Large intestine (tissue), 12 donors: Measurements from ENCODE around the gene TRIM50. TPM values are rescaled to one million over a fixed set of nuclear protein-coding genes. Genes with fewer than 3 reads are reported as not detected.
"Not testable (repeated sequence)": the region's sequence is repeated elsewhere in the genome, so short reads cannot be mapped to it uniquely, and the experiment has no call there.

Source experiments
- DNase-seq, 2 donors: peaks; one replicate each; pipeline versions ENCODE4 v3.0.0 to v3.0.0-alpha.2; 2013
- H3K27ac ChIP-seq: one replicate; pipeline ENCODE4 v1.5.1; 2013; ENCODE audit warnings: low read length
- H3K27me3 ChIP-seq: 2 replicates; pipeline ENCODE4 v1.6.1; 2013; ENCODE audit warnings: low read length; ENCODE audit not compliant: control insufficient read depth, insufficient read depth
- H3K36me3 ChIP-seq: 2 replicates; pipeline ENCODE4 v1.6.1; 2013; ENCODE audit warnings: low read length; ENCODE audit not compliant: control insufficient read depth, insufficient read depth
- H3K4me1 ChIP-seq: one replicate; pipeline ENCODE4 v1.6.1; 2013; ENCODE audit warnings: low read length; ENCODE audit not compliant: control insufficient read depth, insufficient read depth
- H3K4me3 ChIP-seq: one replicate; pipeline ENCODE4 v1.5.1; 2013; ENCODE audit warnings: low read length
- H3K9me3 ChIP-seq: one replicate; pipeline ENCODE4 v1.6.1; 2013; ENCODE audit warnings: mild to moderate bottlenecking, low read depth, low read length, moderate library complexity; ENCODE audit not compliant: control insufficient read depth
- WGBS: methylation state at CpG from one replicate; pipeline ENCODE4 v1.1.5; 2013; ENCODE audit warnings: low lambda C conversion rate; ENCODE audit not compliant: insufficient coverage; 5-methylcytosine and 5-hydroxymethylcytosine counted together
- long read RNA-seq, 11 donors: transcript quantifications; one replicate each; lab custom pipeline, GENCODE V29; 2026
- polyA plus RNA-seq: library from polyadenylated mRNA; unstranded; fragments of 120-200 nt; gene quantifications from one replicate; pipeline ENCODE4 v1.2.1, GENCODE V29; 2013

The TRIM50 gene
- 0.42 TPM for polyA plus RNA-seq
- long read RNA-seq, donor 1, result 0 reads
- long read RNA-seq, donor 2, result 0 reads
- long read RNA-seq, donor 3, result 0 reads
- long read RNA-seq, donor 4, result 0 reads
- long read RNA-seq, donor 5, result 0 reads
- long read RNA-seq, donor 6, result 0 reads
- long read RNA-seq, donor 7, result 0 reads
- long read RNA-seq, donor 8, result 0 reads
- long read RNA-seq, donor 9, result 0 reads
- long read RNA-seq, donor 10, result 0 reads
- long read RNA-seq, donor 11, result 0 reads

- H3K4me1 ChIP-seq, H3K4me3 ChIP-seq, H3K9me3 ChIP-seq, H3K27ac ChIP-seq, H3K36me3 ChIP-seq, DNase-seq, H3K27me3 ChIP-seq: not testable (repeated sequence)
- 95% methylated on average over 11 of the region's 43 CpGs for WGBS
Measured at GRCh38 chr7:73327922-73328321, at the start of gene TRIM50, which contains the start of gene FKBP6. TSS of gene TRIM50 (minus strand) at chr7:73328082. CDS start at chr7:73324787, 3,295 bp downstream. TSS of gene FKBP6 (plus strand) at chr7:73328161. CDS start at chr7:73328429, 268 bp downstream.

- no peaks in the 10 kb centered on the region for H3K36me3 ChIP-seq
- H3K27ac ChIP-seq, result no peak overlapping the region
- no CpG with 5 or more reads among the region's 20 CpGs for WGBS
- no peak overlapping the region for H3K4me3 ChIP-seq
- H3K9me3 ChIP-seq, result no peaks in the 10 kb centered on the region
- no peaks in the 10 kb centered on the region for H3K4me1 ChIP-seq
- peaks cover 36% of the 10 kb centered on the region for H3K27me3 ChIP-seq
- no peak for DNase-seq
Measured at GRCh38 chr7:73376671-73377412, 49.0 kb upstream of the TRIM50 start.

- not testable (repeated sequence) for H3K4me3 ChIP-seq, H3K4me1 ChIP-seq, H3K9me3 ChIP-seq, H3K36me3 ChIP-seq, DNase-seq, H3K27ac ChIP-seq
- peaks cover 36% of the 10 kb centered on the region for H3K27me3 ChIP-seq
- WGBS, result no CpG with 5 or more reads among the region's 4 CpGs
Measured at GRCh38 chr7:73376262-73376661, 48.4 kb upstream of the TRIM50 start.

GRCh38 chr7:73373741-73374140 is 45.9 kb upstream of the TRIM50 start:
- no peaks in the 10 kb centered on the region for H3K9me3 ChIP-seq
- H3K36me3 ChIP-seq, result no peaks in the 10 kb centered on the region
- no peak overlapping the region for H3K4me3 ChIP-seq
- WGBS, result 53% methylated on average over 3 of the region's 13 CpGs
- H3K27ac ChIP-seq, result no peak overlapping the region
- H3K4me1 ChIP-seq, result no peaks in the 10 kb centered on the region
- no peak for DNase-seq
- H3K27me3 ChIP-seq, result peaks cover 29% of the 10 kb centered on the region

GRCh38 chr7:73369622-73370021 is 41.7 kb upstream of the TRIM50 start:
- DNase-seq, result no peak
- Histone ChIP-seq H3K27ac (no peak overlapping the region), H3K36me3 (no peaks in the 10 kb centered on the region), H3K9me3 (no peaks in the 10 kb centered on the region), H3K4me3 (no peak overlapping the region), H3K27me3 (no peaks in the 10 kb centered on the region), H3K4me1 (no peaks in the 10 kb centered on the region)
- WGBS, result no CpG with 5 or more reads among the region's 9 CpGs

- Histone ChIP-seq H3K27ac (no peak overlapping the region), H3K4me1 (no peaks in the 10 kb centered on the region), H3K27me3 (peaks cover 3% of the 10 kb centered on the region), H3K36me3 (no peaks in the 10 kb centered on the region), H3K9me3 (no peaks in the 10 kb centered on the region), H3K4me3 (no peak overlapping the region)
- WGBS, result no CpG with 5 or more reads among the region's 11 CpGs
- no peak for DNase-seq
Measured at GRCh38 chr7:73369009-73369408, 41.1 kb upstream of the TRIM50 start.

- H3K9me3 ChIP-seq, result no peaks in the 10 kb centered on the region
- no CpG with 5 or more reads among the region's 12 CpGs for WGBS
- no peaks in the 10 kb centered on the region for H3K36me3 ChIP-seq
- DNase-seq, result no peak
- no peak overlapping the region for H3K4me3 ChIP-seq
- H3K4me1 ChIP-seq, result no peaks in the 10 kb centered on the region
- no peak overlapping the region for H3K27ac ChIP-seq
- H3K27me3 ChIP-seq, result peaks cover 6% of the 10 kb centered on the region
Measured at GRCh38 chr7:73366990-73367389, 39.1 kb upstream of the TRIM50 start.

GRCh38 chr7:73366127-73366526 is 38.2 kb upstream of the TRIM50 start:
- Histone ChIP-seq H3K27ac (no peak overlapping the region), H3K4me3 (no peak overlapping the region), H3K9me3 (no peaks in the 10 kb centered on the region), H3K4me1 (no peaks in the 10 kb centered on the region), H3K36me3 (no peaks in the 10 kb centered on the region), H3K27me3 (peaks cover 6% of the 10 kb centered on the region)
- WGBS, result no CpG with 5 or more reads among the region's 11 CpGs
- DNase-seq, result no peak

- DNase-seq, result peak in 1 of 2 donors; percentile 27
- Histone ChIP-seq H3K36me3 (no peaks in the 10 kb centered on the region), H3K27me3 (peaks cover 6% of the 10 kb centered on the region), H3K9me3 (no peaks in the 10 kb centered on the region), H3K27ac (no peak overlapping the region), H3K4me3 (no peak overlapping the region), H3K4me1 (no peaks in the 10 kb centered on the region)
- no CpG with 5 or more reads among the region's 25 CpGs for WGBS
Measured at GRCh38 chr7:73364006-73364728, 36.3 kb upstream of the TRIM50 start.

- no peak for DNase-seq
- Histone ChIP-seq H3K9me3 (no peaks in the 10 kb centered on the region), H3K27me3 (peaks cover 6% of the 10 kb centered on the region), H3K36me3 (no peaks in the 10 kb centered on the region), H3K4me3 (no peak overlapping the region), H3K4me1 (no peaks in the 10 kb centered on the region), H3K27ac (no peak overlapping the region)
- no CpG with 5 or more reads among the region's 28 CpGs for WGBS
Measured at GRCh38 chr7:73363225-73364005, 35.5 kb upstream of the TRIM50 start.
